Cardiac fibroblast (primary cell): ENCODE measurements around the gene LOXHD1.

Experiments
- DNase-seq, 2 donors: peaks; one replicate each; pipeline versions ENCODE4 v3.0.0 to v3.0.0-alpha.2; 2010; ENCODE audit warnings: low read depth in 2 of 2
- H3K4me3 ChIP-seq, 2 donors: replicated peaks in 1 of 2; 1 replicate in 1 of 2; 2 replicates in 1 of 2; pipeline ENCODE4 v1.5.1; 2011; ENCODE audit warnings: low read depth in 2 of 2, low read length in 2 of 2, mild to moderate bottlenecking in 2 of 2, moderate library complexity in 1 of 2
- TF ChIP-seq, protein P1 (sequence below): IDR thresholded peaks from one replicate; pipeline ENCODE4 v1.5.1; 2011; ENCODE audit warnings: low read depth, mild to moderate bottlenecking, low read length, inconsistent platforms

LOXHD1 gene

GRCh38 chr18:46660957-46661749 is 4.1 kb upstream of the LOXHD1 start:
- no peak overlapping the region for H3K4me3 ChIP-seq
- TF ChIP-seq, protein P1, sequence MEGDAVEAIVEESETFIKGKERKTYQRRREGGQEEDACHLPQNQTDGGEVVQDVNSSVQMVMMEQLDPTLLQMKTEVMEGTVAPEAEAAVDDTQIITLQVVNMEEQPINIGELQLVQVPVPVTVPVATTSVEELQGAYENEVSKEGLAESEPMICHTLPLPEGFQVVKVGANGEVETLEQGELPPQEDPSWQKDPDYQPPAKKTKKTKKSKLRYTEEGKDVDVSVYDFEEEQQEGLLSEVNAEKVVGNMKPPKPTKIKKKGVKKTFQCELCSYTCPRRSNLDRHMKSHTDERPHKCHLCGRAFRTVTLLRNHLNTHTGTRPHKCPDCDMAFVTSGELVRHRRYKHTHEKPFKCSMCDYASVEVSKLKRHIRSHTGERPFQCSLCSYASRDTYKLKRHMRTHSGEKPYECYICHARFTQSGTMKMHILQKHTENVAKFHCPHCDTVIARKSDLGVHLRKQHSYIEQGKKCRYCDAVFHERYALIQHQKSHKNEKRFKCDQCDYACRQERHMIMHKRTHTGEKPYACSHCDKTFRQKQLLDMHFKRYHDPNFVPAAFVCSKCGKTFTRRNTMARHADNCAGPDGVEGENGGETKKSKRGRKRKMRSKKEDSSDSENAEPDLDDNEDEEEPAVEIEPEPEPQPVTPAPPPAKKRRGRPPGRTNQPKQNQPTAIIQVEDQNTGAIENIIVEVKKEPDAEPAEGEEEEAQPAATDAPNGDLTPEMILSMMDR = no peak
- DNase-seq = peak; percentile 18 to 46

- H3K4me3 ChIP-seq = no peak overlapping the region
- DNase-seq = no peak
Observed at GRCh38 chr18:46659484-46659883, 2.5 kb upstream of the LOXHD1 start.

DNA sequence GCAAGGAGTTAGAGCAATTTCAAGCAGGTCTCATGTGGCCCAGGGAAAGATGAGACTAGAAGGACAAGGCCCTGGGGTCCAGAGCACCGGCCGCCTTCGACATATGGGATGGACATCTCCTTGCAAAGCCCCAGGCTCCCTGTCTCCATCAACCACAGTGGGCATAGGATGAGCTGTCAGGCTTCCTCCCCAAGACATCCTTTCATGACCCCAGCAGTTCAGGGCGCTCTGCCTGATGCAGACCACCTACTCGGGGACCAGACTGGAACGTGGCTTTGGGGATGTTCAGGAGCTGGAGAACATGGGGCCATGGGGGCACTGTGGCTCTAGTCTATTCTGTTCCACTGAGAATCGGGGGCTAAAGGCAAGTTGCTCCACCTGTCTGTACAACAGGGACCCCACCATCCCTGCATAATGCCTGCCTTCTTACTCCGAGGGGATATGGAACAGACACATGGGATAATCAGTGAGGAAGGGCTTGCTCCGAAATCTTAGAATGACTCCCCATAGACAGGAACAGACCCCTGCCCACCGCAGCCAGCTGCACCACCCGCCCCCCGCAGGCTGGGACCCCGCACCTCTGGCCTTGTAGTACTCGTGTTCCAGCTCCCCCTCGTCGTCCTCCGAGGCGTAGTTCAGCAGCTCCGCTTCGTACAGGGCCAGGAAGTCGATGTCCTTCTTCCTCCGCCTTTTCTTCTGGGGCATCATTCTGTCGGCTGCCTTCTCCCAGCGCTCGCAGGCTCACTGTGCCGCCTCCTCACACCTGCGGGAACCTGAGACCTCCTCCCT is 500 bp downstream of the LOXHD1 start:
- no peak for DNase-seq
- TF ChIP-seq, protein P1 = no peak
- no peak overlapping the region for H3K4me3 ChIP-seq

More at GRCh38 chr18:46659484-46659883, 2.5 kb upstream of the LOXHD1 start:
- TF ChIP-seq, protein P1 = no peak

DNA sequence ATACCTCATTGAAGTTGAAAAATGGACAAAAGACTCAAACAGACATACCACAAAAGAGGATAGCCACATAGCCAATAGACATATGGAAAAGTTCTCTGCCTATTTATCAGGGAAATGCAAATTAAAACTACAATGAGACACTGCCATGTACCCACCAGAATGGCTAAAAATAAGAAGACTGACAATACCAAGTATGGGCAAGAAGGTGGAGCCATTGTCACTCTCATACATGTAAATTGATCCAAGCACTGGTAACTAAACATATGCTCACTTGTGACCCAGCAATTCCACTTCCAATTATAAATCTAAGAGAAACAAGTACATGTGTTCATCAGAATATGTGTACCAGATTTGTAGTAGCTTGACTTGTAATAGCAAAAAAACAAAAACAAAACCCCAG is 4.6 kb downstream of the LOXHD1 start:
- no peak for DNase-seq
- TF ChIP-seq, protein P1 = no peak
- no peak overlapping the region for H3K4me3 ChIP-seq

- DNase-seq = no peak
- H3K4me3 ChIP-seq = no peak overlapping the region
- TF ChIP-seq, protein P1 = no peak
Observed at GRCh38 chr18:46650681-46651080, 6.3 kb downstream of the LOXHD1 start.

DNA sequence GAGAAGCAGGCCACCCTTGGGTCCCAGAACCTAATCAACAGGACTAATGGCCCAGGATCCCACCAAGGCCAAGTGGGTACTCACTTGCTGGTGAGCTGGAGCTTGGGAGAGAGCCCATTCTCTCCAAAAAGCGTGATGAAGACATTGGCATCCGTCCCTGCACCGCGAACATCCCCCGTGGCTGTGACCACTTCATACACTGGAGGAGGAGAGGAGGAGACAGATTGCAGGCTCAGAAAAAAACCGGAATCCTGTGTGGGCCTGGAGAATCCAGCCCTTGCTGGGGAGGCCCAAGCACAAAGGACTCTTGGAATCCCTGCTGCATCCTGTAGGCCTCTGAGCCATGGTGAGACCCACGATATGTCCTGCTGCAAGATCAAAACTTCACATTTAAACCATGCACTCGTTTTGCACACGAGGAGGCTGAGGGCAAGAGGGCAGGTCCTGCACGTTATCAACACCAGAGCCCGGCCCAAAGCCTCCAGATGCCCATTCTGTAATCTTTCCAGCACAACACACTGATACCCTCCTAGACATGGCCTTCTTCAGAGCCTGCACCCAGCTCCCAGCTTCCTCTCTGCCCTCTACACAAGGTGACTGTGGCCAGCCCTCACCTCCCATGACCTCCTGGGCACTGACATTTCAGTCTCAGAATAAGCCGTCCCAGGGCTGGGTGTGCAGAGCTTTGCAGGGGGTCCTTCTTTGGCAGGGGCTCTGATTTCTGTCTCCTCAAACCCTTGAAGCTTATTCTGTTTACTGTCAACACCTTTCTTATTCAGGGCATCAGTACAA is 7.8 kb downstream of the LOXHD1 start:
- DNase-seq = no peak
- no peak overlapping the region for H3K4me3 ChIP-seq
- TF ChIP-seq, protein P1 = no peak
